BLaER1 treated with 17β-estradiol and CSF1 and Interleukin-3, amounts not matched to agents 10 nM and 100 nM (cell line): Measurements from ENCODE around the gene GNAO1.

ENCODE experiments used
- H3K27ac ChIP-seq, 11 experiments: shearing (Covaris generic); formaldehyde crosslinking; 2 replicates each; pipeline ENCODE4 v1.8.1; 2022
- H3K27me3 ChIP-seq, 11 experiments: shearing (Covaris generic); formaldehyde crosslinking; 2 replicates each; pipeline ENCODE4 v1.8.1; 2022
- H3K36me3 ChIP-seq, 11 experiments: shearing (Covaris generic); formaldehyde crosslinking; 2 replicates each; pipeline ENCODE4 v1.8.1; 2022
- H3K4me1 ChIP-seq, 10 experiments: shearing (Covaris generic); formaldehyde crosslinking; 2 replicates each; pipeline ENCODE4 v1.8.1; 2022
- H3K4me2 ChIP-seq, 11 experiments: shearing (Covaris generic); formaldehyde crosslinking; 2 replicates each; pipeline ENCODE4 v1.8.1; 2022
- H3K4me3 ChIP-seq, 10 experiments: shearing (Covaris generic); formaldehyde crosslinking; 2 replicates each; pipeline ENCODE4 v1.8.1; 2022
- H3K9ac ChIP-seq, 11 experiments: shearing (Covaris generic); formaldehyde crosslinking; 2 replicates each; pipeline ENCODE4 v1.8.1; 2022
- H3K9me3 ChIP-seq, 11 experiments: shearing (Covaris generic); formaldehyde crosslinking; replicated peaks in 1 of 11; 2 replicates each; pipeline ENCODE4 v1.8.1; 2022
- H4K20me1 ChIP-seq, 11 experiments: shearing (Covaris generic); formaldehyde crosslinking; 2 replicates each; pipeline ENCODE4 v1.8.1; 2022
- Cebpa-rat ChIP-seq, 11 experiments: shearing (Covaris generic); IDR thresholded peaks; 2 replicates each; pipeline ENCODE4 v1.8.1; 2022

Gene GNAO1

GRCh38 chr16:56400458-56400857 lies 209.2 kb downstream of the GNAO1 start:
- H3K27me3 ChIP-seq = no peaks in the 10 kb centered on the region

GRCh38 chr16:56401482-56401881 lies 210.2 kb downstream of the GNAO1 start:
- no peak overlapping the region for H3K27ac ChIP-seq
- H3K27me3 ChIP-seq = no peaks in the 10 kb centered on the region
- H4K20me1 ChIP-seq = peaks cover 0 to 11% (median 0%) of the 10 kb centered on the region in 11 experiments; a peak in 7 of 22 replicates
- peaks cover 71 to 82% (median 74%) of the 10 kb centered on the region in 11 experiments for H3K36me3 ChIP-seq
- peaks cover 0 to 7% (median 0%) of the 10 kb centered on the region in 11 experiments; a peak in 2 of 22 replicates for H3K9me3 ChIP-seq
- peaks cover 0 to 3% (median 0%) of the 10 kb centered on the region in 10 experiments; a peak in 1 of 20 replicates for H3K4me1 ChIP-seq
- no peak overlapping the region for H3K9ac ChIP-seq
- no peak overlapping the region for H3K4me2 ChIP-seq
- TF ChIP-seq Cebpa-rat (IDR thresholded peaks at IDR 0.05) = no peak
- no peak overlapping the region for H3K4me3 ChIP-seq

More at GRCh38 chr16:56400458-56400857, 209.2 kb downstream of the GNAO1 start:
- H3K27ac ChIP-seq = no peak overlapping the region
- peaks cover 0 to 7% (median 0%) of the 10 kb centered on the region in 11 experiments; a peak in 2 of 22 replicates for H3K9me3 ChIP-seq
- peaks cover 68 to 79% (median 72%) of the 10 kb centered on the region in 11 experiments for H3K36me3 ChIP-seq
- H3K9ac ChIP-seq = no peak overlapping the region
- H3K4me1 ChIP-seq = no peaks in the 10 kb centered on the region
- TF ChIP-seq Cebpa-rat (IDR thresholded peaks at IDR 0.05) = no peak
- no peak overlapping the region for H3K4me2 ChIP-seq
- no peak overlapping the region for H3K4me3 ChIP-seq
- H4K20me1 ChIP-seq = peaks cover 0 to 8% (median 0%) of the 10 kb centered on the region in 11 experiments; a peak in 7 of 22 replicates

GRCh38 chr16:56405977-56406672 lies 214.8 kb downstream of the GNAO1 start:
- Histone ChIP-seq H3K9me3 (no peaks in the 10 kb centered on the region), H3K4me2 (no peak overlapping the region), H4K20me1 (peaks cover 0 to 25% (median 12%) of the 10 kb centered on the region in 11 experiments; a peak in 10 of 22 replicates), H3K9ac (no peak overlapping the region), H3K27me3 (no peaks in the 10 kb centered on the region), H3K36me3 (peaks cover 76 to 87% (median 85%) of the 10 kb centered on the region in 11 experiments), H3K4me1 (peaks cover 0 to 4% (median 0%) of the 10 kb centered on the region in 10 experiments; a peak in 1 of 20 replicates), H3K27ac (no peak overlapping the region), H3K4me3 (no peak overlapping the region)
- no peak for TF ChIP-seq Cebpa-rat (IDR thresholded peaks at IDR 0.05)
